ENCODE measurements around the gene ANKS6.
A peak's percentile ranks its signal among the peaks of the same experiment; 100 is the strongest.

Gene ANKS6

DNA sequence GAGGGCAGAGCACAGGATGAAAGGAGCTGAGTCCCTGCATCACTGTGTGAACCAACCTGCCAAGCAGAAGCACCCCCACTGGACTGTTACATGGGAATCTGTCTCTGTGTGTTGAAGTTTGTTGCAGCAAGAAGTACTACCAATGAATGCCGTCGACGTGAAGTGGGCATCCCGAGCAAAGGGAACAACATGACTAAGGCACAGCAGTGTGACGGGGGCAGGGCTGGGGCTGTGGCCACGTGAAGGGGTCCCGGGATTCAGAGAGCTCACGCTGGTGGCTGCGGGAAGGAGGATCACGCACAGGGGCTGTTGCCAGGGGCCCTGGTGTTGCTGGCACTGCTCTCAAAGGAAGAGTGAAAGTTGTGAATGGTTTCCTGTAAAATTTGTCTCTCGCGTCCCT lies 60.1 kb downstream of the ANKS6 start:
- no peak for DNase-seq (ENCODE audit: low read depth)

DNA sequence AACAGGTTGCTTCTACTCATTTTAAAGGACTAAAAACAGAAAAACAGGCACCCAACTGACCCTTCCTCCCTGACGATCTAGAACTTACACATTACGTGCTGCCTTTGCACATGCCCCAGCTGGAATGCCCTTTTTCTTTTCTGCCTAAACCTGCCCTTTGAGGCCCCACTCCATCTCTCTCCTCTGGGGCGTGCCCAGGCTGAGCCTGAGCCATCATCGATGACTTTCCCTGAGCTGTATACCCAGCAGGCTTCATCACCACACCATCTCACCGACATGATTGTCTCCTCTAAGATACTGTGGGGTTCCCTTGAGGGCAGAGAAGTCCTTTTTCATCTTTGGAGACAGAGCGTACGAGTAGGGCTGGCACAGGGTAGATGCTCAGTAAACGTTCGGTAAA lies 63.6 kb downstream of the ANKS6 start:
- no peak for DNase-seq (ENCODE audit: low read depth)

DNA sequence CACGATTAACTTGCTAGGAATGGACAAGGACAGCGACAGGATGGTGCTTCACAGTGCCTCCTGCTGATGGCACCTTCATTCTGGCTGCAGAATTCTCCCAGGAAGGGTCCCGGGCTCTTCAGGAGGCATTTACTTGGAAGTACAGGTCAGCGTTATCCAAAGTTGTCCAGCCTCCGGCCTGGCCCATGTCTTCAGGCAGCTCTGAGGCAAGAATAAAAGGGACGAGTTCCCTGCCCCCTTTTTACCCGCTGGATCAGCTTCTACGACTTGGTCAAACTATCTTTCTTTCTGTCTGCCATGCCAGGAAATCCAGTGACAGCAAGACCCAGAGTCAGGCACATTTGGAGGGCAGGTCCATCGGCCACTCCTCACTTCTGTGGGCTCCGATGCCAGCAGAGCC lies 64.3 kb downstream of the ANKS6 start:
- DNase-seq (ENCODE audit: low read depth) = no peak

DNA sequence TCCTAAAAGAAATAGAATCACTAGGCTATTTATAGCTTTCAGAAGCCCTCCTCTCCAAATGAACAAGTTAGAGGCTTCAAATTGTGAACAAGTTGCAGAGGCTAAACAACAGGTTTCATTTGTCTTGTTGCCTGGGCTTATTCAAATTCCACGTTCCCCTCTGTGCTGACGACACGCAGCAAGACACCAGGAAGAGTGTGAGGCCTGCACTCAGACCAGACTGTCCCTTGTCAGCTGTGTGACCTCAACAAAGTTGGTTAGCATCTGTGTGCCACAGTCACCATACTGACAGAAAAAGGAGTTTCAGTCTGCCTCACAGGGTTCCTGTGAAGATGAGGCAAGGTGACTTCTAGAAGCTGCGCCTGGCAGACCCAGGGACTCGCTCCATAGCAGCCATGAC lies 65.5 kb downstream of the ANKS6 start:
- no peak for DNase-seq (ENCODE audit: low read depth)

DNA sequence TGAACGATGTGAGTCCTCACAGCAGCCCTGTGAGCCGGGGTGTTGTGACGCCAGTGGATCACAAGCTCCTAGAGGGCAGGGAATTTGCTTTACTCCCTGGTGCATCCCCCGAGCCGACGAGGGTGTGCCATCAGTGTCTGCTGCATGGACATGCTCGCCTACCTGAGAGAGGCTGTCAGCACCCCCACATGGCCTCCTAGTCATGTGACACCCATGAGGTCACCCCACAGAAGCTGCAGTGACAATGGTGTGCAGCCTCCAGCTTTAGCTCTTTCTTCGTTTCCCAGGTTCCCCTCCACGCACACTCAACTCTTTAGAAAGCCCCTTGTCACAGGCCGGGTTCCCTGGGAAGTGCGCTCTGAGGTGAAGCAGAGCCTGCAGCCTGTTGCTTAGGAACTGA lies 67.9 kb downstream of the ANKS6 start:
- DNase-seq (ENCODE audit: low read depth) = no peak

DNA sequence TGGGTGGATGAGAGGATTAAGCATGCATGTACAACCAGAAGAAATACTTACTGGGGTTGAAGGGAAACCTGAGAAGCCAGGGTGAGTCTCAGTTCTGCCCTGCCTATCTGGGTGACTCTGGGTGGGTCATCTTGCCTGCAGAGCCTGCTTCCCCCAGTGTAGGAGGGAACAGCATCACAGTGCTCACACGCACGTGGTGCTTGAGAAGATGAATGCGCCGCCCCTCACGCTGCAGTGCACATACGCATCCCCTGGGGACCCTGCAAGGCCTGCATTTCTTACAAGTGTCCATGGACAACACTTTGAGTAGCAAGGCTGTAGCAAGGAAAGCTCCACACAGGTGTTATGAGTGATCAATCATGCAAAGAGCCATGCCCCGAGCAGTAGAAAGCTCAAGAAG lies 68.9 kb downstream of the ANKS6 start:
- DNase-seq (ENCODE audit: low read depth) = no peak

DNA sequence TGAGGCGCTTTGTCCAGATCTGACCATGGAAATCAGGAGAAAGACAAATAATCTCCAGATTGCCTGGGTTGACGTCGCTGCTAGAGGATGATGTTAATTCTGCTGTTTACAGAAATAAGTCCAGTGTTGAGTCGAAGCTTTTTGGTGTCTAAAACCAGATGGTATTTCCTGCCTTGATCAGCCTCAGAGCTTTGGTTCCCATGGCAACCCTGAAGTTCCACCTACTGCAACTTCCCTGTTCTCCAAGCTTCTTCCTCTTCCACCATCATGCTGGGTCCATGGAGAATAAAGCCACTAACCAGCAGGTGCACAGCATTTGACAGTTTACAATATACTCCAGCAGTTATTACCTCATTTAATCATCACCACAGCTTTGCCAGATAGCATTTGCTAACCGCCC lies 69.6 kb downstream of the ANKS6 start:
- DNase-seq (ENCODE audit: low read depth) = peak; percentile 34

DNA sequence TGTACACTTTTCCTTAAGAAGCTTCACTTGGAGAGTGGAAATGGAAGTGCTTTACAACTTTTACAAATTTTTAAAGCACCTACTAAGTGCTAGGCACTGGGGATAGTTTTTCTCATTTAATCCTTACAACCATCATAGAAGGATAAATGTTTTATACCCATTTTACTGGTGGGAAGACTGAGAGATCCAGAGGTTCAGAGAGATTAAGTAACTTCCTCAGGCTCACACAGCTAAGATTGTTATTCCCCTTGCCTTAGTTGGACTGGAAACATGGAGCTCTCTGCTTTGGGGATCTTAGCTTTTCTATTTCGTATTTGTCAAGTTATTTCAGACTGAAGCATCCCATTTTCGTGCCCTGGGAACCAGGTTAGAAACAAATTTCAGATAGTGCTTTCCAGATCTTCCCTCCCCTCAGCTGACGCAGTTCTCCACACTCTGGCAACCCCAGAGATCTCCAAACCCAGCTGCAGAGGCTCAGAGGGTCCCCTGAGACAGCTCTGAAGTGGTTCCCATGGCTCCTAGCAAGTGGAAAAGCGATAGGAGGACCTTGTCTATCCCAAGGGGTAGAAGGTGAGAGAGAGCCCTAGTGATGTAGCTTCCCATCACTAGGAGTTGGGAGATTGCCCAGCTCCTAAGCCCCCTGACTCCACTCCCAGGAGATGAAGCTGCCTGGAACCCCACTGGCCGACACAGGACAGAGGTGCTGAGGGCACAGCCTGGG lies 71.4 kb downstream of the ANKS6 start:
- DNase-seq (ENCODE audit: low read depth) = no peak

DNA sequence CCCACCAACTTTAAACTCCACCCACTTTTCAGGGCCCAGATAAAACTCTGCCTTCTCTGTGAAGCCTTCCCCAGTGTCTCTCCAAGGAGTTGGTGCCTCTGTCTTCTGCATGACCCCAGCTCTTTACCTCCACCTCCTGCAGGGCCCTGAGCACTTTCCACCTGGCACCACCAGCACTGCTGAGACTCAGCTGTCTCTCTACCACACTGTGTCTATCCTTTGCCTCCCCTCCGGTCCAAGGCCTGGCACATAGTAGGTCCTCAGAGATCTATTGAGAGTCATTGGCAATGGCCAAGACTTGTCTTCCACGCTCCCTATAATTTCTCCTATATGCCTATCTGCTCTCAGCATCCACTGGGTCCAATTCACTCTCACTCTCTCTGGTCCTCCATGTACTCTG lies 74.7 kb downstream of the ANKS6 start:
- DNase-seq (ENCODE audit: low read depth) = no peak

DNA sequence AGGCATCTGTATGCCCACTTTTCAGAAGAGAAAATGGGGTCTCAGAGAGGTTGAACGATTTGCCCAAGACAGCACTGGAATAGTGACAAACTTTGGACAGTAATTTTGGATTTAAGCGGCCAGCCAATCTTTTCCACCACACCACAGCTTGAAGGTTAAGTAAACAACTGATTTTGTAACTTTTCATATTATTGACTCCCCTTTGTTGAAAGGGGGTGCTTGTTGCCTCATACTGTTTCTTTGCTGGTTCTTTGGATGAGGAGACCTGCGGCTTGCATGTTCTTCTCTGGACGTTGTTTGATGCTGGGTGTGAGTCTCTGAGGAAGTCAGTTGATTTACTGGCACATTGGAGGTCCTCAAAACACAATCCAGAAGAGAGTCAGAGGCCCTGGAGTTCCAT lies 76.0 kb downstream of the ANKS6 start:
- no peak for DNase-seq (ENCODE audit: low read depth)

DNA sequence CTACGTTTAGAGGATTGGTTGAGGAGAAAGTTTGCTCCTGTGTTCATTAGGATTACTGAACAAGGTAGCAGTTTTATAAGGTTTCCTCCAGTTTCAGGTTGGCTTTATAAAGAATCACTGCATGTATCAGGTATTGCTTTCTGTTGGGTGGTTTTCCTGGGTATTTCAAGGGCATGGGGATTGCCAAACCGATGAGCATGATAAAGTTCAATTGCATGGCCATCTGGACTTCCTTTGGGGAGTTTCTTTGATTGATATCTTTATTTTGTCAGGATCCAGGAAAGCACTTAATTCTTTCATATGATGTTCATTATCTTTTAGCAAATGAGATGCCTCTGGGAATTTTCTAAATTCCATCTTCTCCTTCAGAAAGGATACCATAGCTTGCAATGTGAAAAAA lies 77.3 kb downstream of the ANKS6 start:
- DNase-seq (ENCODE audit: low read depth) = no peak

DNA sequence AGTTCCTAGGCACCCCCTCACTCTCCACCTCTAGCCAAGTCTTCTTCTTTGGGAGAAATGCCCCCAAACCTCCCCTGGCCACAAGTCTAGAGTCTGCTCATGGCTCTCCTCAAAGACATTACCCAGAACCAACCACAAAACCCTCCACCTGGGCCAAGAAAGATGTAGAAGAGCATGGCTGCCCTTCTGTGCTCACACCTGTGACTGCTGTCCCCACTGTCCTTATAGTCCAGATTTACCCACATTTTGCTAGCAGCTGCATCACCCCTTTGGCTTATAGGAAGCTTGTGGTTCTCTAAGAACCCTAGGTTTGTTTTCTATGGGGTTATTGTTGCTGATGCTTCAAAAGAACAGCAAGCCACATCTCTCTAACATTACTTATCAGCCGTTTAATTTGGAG lies 81.5 kb downstream of the ANKS6 start:
- DNase-seq (ENCODE audit: low read depth) = no peak

DNA sequence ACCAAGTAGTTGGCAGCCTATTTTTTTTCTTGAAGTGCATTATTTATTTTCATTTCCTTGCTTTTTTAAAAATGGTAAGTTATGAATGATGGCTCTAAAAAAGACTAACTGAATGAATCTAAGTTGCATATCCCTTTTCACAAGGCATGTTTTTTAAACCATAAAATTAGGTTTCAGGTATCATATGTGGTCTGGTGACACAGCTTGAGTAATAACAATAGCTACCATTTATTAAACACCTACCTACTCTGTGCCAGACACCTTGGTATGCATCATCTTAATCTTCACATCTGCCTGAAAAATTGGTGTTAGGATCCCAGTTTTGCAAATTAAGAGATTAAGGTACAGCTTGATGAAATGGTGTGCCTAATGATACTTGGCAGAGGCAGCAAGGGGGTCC lies 83.4 kb downstream of the ANKS6 start:
- no peak for DNase-seq (ENCODE audit: low read depth)

DNA sequence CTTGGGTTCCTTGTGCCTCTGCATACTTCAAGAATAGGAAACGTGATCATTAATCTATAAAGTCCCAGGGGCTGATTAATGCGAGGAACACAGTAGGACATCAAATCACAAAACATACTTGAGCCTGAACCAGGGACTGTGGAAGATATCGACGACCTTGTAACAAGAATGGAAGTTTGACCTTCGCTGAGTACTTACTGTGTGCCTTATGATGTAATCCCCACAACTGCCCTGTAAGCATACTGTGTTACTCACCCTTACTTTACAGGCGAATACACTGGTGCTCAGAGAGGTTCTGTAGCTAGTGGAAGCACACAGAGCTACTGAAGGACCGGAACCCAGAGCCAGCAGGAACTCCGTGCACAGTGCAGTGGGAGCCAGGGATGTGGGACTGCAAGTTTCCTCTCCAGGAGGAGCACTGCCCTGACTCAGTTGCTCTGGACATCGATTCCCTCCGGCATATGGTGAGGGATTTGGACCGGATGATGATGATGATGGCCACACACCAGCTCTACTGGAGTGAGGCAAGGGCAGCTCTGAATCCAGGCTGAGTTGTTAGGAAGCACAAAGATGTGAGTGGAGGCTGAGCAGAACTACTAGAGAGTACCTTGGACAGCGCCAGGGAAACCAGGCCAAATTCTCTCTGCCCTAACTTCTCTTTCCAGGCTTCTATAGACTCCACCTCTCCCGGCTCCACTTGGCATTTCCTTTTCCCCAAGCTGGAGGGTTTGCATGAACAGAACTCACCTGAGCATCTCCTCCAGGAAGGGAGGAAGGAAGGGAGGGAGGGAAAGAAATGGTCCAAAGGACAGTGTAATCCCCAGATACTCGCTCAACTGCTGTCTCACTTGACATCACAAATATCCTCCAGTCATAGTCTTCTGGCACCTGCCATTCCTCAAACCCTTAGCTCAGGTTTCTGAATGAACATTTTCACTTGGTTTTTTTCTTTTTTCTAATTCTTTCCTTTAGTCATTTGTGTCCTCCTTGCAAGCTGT lies 86.1 kb downstream of the ANKS6 start:
- DNase-seq (ENCODE audit: low read depth) = no peak

DNA sequence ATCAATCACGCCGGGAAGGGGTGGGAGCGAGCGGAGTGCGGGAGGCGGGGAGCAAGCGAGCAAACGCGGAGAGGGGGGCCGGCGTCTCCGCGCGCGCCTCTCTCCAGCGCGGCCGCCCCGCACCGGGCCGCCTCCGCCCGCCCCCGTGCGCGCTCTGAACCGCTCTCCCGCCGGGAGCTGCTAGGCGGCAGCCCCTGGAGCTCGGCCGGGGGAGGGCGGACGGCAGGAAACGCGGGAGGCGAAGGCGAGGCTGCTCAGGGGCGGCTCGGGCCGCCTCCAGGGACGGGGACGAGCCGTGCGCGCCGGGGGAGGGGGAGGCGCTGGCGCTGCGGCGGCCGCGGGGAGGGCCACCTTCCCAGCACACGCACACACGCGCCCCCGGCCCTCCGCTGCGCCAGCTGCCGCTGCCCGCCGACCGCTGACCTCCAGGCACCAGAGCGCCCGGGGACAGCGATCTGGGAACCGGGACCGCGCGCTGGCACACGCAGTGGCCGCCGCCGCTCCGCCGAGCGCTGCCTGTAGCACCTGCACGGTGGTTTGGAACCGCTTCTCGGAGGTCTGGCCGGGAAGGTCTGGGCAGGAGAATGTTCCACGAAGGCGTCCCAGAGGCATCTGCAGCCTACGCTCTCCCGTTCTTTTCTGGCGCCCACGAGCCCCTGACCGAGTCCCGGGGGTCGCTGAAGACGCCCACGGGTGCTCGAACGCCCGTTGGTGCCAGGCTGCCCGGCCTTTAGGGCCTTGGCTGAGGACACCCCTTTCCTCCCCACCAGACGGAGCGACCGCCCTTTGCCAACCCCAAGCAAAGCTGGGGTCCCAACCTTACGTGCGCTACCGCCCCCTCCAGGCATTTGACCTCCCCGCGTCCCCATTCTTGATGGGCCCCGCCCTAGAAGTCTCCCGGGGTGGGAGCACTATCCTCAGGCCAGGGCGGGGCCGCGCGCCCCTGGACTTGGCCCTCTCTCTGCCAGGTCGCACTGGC lies 87.1 kb downstream of the ANKS6 start, which contains the start of gene GABBR2:
Gene GABBR2, minus strand, starts transcription at position 3 of the 979 bp plus-strand sequence. CDS start 198 bp downstream, outside the sequence.
- no peak for DNase-seq (ENCODE audit: low read depth)

DNA sequence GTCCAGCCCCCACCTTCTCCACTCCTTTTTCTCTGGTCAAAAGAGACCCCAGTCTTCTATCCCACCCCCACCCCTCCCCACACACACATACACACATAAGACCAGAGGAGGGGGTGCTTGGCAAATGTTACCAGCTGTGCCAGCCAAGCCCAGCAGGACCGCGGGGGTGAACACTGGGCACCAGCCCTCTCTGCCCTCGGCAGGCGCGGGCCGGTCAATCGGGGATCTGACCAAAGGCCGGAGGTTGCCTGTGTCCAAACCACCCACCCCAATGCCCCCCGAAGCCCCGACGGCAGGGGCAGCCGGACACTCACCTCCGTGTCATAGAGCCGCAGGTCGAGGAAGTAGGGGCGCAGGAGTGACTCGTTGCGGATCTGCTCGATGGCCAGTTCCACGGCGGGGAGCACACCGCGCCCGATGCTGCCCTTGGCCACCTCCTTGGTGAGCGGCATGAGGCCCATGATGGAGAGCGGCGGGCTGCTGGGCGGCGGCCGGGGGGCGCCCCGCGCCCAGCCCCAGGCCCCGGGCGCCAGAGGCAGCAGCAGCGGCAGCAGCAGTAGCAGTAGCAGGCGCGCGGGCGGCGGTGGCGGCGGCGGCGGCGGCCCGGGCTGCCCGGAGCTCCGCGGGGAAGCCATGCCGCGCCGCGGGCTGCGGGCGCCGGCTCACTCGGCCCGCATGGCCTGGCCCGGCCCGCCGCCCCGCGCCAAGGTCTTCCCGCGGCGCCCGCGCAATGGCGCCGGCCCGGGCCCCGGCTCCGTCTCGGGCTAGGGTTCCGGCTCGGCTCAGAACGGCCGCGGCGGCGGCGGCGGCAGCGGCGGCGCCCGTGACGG lies 88.0 kb downstream of the ANKS6 start:
- no peak for DNase-seq (ENCODE audit: low read depth)

DNA sequence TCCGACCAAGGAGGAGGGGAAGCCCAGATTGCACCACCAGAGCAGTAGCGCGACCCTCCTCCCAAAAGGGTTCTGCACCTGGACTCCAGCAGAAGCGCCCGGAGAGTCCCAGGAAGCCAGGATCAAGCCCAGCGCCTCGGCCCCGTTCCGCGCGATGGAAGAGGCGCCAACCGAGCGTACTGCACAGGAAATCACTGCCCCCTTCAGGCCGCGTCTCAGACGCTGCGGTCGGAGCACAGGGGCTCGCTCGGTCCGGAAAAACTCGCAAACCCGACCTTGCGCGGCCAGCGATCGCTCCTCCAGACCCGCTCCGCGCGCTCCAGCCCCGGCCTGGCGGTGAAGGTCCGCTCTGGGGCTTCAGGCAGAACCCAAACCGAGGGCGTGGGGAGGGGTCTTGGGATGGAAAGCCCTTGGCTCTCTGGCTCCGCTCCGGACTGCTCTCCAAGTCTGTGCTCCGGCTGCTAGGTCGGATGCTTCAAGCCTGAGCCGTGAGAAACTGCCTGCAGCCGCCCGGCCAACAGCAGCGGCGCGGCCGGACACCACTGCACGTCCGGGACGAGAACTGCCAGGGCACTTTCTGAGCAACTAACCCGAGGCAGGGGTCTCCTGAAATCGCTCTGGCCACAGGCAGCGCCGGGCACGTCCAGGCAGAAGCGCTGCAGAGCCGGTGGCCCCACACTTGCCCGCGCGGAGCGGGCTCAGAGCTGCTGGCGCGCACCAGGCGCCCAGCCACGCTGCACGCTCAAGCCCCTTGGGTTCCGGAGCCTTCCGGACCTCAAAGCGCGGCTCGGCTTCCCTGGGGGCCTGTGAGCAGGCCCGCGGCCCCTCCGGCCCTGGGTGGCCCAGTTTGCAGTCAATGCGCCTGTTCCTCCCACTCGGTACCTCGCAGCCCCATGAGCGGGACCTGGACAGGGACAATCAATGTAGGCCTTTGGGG lies 88.9 kb downstream of the ANKS6 start:
- peak; percentile 28 for DNase-seq (ENCODE audit: low read depth)

DNA sequence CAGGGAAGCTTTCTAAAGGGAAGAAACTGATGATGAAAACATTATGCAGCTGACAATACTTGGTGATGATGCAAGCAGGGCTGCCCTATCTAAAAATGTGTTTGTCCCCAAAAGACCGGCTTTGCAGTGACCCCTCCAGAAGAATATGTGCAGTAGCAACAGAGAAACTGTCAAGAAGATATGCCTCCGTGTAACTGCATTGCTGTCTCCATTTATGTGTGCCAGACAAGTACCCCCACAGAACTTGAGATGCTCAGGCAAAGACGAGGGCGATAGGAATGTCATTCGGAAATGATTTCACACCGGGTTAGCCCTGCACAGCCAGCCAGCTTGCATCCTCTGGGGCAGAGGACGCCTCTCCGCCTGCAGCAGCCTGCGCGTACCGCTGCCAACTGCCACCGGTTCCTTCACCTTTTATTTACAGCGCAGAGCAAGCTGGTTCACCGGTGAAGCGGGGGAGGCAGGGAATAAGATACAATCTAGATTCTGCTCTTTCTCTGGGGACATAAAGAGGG lies 89.6 kb downstream of the ANKS6 start:
- no peak for DNase-seq (ENCODE audit: low read depth)

DNA sequence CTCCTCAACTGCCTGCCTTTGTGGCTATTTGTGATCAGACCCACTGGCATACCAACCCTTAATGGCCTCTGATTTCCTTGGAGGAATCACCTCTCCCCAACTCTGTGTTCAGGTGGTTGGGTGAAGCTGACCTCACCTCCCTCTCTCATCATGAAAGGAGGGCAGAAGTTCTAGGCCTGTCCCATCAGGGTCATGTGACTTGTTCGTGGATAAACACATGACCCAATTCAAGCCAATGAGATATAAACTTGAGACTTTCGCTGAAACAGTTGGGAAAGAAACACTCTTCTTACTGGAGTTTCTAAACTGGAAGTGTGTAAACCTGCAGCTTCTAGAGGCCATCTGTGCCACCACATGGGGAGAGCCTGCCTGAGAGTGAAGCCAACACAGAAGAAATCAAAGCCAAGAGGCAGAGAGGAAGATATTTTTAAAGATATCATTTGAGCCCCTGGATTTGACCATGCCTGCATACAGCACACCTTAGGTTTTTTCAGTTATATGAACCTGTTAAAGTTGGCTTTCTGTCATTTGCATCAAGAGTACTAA lies 93.4 kb downstream of the ANKS6 start:
- no peak for DNase-seq (ENCODE audit: low read depth)

All from non-pigmented ciliary epithelial cell (primary cell).